Astrocyte (in vitro differentiated cells and primary cell): ENCODE data around the gene TXNDC17.
"Not testable (repeated sequence)": the region's sequence is repeated elsewhere in the genome, so short reads cannot be mapped to it uniquely, and the experiment has no call there.

Experiments
- CTCF ChIP-seq: IDR thresholded peaks from 2 replicates; pipeline ENCODE4 v1.5.1; 2011; ENCODE audit warnings: low read depth, mild to moderate bottlenecking, inconsistent platforms, low read length, moderate library complexity; ENCODE audit not compliant: insufficient read depth
- EZH2 ChIP-seq: IDR thresholded peaks from 2 replicates; pipeline ENCODE4 v1.6.1; 2012; ENCODE audit warnings: mild to moderate bottlenecking, low read length, inconsistent platforms; ENCODE audit not compliant: insufficient read depth

DNA sequence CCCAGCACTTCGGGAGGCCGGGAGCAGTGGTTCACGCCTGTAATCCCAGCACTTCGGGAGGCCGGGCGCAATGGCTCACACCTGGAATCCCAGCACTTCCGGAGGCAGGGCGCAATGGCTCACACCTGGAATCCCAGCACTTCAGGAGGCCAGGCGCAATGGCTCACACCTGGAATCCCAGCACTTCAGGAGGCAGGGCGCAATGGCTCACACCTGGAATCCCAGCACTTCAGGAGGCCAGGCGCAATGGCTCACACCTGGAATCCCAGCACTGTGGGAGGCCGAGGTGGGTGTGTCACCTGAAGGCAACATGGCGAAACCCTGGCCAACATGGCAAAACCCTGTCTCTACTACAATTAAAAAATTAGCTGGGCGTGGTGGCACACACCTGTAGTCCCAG is 47.5 kb upstream of the TXNDC17 start:
- not testable (repeated sequence) for TF ChIP-seq CTCF, EZH2
